BJ (cell line): Measurements from ENCODE around the gene RHEX. TPM values are rescaled to one million over a fixed set of nuclear protein-coding genes. Genes with fewer than 3 reads are reported as not detected.

Source experiments
- CTCF ChIA-PET: fragments of 350-600 bp; formaldehyde crosslinking; extraction: SDS; loops from one replicate; lab custom pipeline; 2021; ENCODE audit warnings: antibody characterized with exemption, inconsistent platforms; lab: Yijun Ruan, JAX
- POLR2A ChIA-PET: fragments of 300-600 bp; sonication (Branson Sonifier 250); formaldehyde crosslinking; extraction: SDS; loops from one replicate; lab custom pipeline; 2021; ENCODE audit warnings: antibody characterized with exemption; lab: Charles Lee
- DNase-seq: peaks from one replicate; pipeline ENCODE4 v3.0.0-alpha.2; 2011; ENCODE audit warnings: low read depth
- H3K27me3 ChIP-seq: 2 replicates; pipeline ENCODE4 v1.6.0; 2011; ENCODE audit warnings: low read length; ENCODE audit not compliant: control insufficient read depth, insufficient read depth
- H3K36me3 ChIP-seq: 2 replicates; pipeline ENCODE4 v1.5.1; 2011; ENCODE audit warnings: low read length; ENCODE audit not compliant: control insufficient read depth, insufficient read depth
- H3K4me3 ChIP-seq: 2 replicates; pipeline ENCODE4 v1.5.1; 2011; ENCODE audit warnings: low read depth, mild to moderate bottlenecking, control low read depth, low read length
- polyA plus RNA-seq: library from polyadenylated mRNA; depleted of rRNA; stranded (reverse); fragments of >200 nt; gene quantifications from 2 replicates; pipeline ENCODE4 v1.2.3, GENCODE V29; 2011
- TF ChIP-seq, protein P1 (sequence below): IDR thresholded peaks from 2 replicates; pipeline ENCODE4 v1.5.1; 2011; ENCODE audit warnings: low read depth, mild to moderate bottlenecking, control low read depth, inconsistent platforms, low read length, moderate library complexity; ENCODE audit not compliant: insufficient read depth

The RHEX gene
- polyA plus RNA-seq, 1 experiment = not detected

DNA sequence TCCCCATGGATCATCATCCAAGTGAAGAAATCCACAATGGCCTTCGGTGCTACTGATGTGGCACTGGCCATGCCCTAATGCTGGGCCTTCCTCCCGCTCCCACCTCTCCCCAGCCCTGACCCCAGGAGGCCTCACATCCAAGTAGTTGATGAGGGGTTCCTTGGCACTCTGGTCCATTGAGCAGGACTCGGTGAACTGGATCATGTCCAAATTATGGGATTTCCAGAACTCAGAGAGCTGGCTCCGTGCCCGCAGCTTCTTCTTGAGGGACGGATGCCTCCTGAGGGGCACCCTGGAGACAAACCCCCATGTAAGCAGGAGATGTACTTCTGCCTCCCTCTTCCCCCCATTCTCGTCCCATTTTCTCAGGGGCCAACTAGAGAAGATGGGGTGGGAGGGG, 30.2 kb upstream of the RHEX start:
- Histone ChIP-seq H3K27me3 (peaks cover 2% of the 10 kb centered on the region), H3K36me3 (no peaks in the 10 kb centered on the region), H3K4me3 (no peak overlapping the region)
- DNase-seq = no peak
- TF ChIP-seq, protein P1, sequence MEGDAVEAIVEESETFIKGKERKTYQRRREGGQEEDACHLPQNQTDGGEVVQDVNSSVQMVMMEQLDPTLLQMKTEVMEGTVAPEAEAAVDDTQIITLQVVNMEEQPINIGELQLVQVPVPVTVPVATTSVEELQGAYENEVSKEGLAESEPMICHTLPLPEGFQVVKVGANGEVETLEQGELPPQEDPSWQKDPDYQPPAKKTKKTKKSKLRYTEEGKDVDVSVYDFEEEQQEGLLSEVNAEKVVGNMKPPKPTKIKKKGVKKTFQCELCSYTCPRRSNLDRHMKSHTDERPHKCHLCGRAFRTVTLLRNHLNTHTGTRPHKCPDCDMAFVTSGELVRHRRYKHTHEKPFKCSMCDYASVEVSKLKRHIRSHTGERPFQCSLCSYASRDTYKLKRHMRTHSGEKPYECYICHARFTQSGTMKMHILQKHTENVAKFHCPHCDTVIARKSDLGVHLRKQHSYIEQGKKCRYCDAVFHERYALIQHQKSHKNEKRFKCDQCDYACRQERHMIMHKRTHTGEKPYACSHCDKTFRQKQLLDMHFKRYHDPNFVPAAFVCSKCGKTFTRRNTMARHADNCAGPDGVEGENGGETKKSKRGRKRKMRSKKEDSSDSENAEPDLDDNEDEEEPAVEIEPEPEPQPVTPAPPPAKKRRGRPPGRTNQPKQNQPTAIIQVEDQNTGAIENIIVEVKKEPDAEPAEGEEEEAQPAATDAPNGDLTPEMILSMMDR = no peak
- CTCF ChIA-PET = interaction anchor here (1.2 kb wide), 1 partner anchor 85 kb away, joined by 3 read pairs; no protein-coding TSS in a partner anchor
- POLR2A ChIA-PET = no interaction called here

DNA sequence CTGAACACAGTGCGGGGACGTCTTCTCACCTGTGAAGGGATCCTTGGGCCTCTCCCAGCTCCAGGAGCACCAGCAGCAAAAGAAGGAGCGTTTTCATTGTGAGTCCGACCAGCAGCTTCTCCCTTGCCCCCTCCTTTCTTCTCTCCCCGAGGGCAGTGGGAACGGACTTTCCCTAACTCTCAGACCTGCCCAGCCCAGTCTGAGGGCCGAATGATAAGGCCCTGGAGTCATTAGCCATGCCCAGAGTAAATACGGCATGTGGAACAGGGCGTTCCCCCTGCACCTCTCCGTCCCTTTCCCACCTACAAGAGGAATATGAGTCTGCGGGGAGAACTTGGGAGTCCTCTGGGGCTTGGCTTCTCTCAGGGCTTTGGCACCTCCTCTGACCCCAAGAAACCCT, 29.3 kb upstream of the RHEX start, which contains the start of gene CTSE:
Gene CTSE, minus strand, starts transcription at position 201 of the 400 bp plus-strand sequence. Its CDS starts 104 bp downstream, at position 97.
- DNase-seq = no peak
- Histone ChIP-seq H3K36me3 (no peaks in the 10 kb centered on the region), H3K27me3 (peaks cover 5% of the 10 kb centered on the region), H3K4me3 (no peak within 1 kb of the TSS)
- ChIA-PET POLR2A (no interaction called here), CTCF (no interaction called here)
- TF ChIP-seq, protein P1 = no peak

DNA sequence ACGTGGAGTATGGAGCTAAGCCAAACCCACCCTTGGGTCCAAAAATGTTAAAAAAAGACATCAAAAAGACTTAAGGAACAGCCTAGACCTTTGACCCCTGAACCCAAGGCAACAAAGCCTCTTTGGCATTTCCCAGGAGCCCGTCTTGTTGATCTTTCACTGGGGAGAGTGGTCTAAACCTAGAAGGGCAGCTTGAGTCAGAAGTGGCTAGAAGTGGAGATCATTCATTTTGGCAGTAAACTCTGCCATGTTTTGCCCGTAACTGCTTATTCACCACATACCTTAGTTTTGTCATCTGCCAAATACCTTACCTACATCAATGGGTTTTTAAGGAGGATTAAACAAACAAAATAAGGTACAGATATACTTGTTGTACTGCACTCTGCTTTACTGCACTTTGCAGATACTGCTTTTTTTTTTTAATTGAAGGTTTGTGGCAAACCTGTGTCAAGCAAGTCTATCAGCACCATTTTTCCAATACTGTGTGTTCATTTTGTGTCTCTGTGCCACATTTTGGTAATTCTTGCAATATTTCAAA, 27.6 kb upstream of the RHEX start:
- peaks cover 4% of the 10 kb centered on the region; the same call in 1 of the 2 replicates for H3K27me3 ChIP-seq
- ChIA-PET POLR2A (interaction anchor here (0.6 kb wide), 1 partner anchor 102 kb away, joined by 3 read pairs; no protein-coding TSS in a partner anchor), CTCF (no interaction called here)
- TF ChIP-seq, protein P1 = no peak
- H3K36me3 ChIP-seq = no peaks in the 10 kb centered on the region
- no peak overlapping the region for H3K4me3 ChIP-seq
- no peak for DNase-seq

DNA sequence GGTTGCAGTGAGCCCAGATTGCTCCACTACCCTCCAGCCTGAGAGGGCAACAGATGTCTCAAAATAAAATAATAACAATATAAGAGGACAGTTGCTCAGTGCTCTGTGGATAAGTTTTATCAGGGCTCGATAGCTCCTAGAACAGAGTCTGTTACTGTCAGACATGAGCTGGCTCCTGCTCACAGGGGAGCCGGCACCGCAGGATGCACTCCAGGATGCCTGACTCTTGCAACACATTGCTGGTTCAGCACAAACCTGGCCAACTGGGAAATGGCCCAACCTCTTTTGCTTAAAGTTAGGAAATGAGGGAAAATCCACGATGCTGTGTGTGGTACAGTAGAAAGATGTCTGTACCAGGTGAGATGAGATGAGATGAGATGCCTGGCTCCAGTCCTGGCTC, 23.5 kb upstream of the RHEX start:
- TF ChIP-seq, protein P1 = no peak
- Histone ChIP-seq H3K4me3 (no peak overlapping the region), H3K36me3 (no peaks in the 10 kb centered on the region), H3K27me3 (peaks cover 7% of the 10 kb centered on the region)
- ChIA-PET CTCF (interaction anchor here (0.6 to 4.5 kb wide), 14 partner anchors 8 to 78 kb away, joined by 3 to 26 read pairs (median 8); partner anchors contain the start of gene RAB7B), POLR2A (no interaction called here)
- no peak for DNase-seq

DNA sequence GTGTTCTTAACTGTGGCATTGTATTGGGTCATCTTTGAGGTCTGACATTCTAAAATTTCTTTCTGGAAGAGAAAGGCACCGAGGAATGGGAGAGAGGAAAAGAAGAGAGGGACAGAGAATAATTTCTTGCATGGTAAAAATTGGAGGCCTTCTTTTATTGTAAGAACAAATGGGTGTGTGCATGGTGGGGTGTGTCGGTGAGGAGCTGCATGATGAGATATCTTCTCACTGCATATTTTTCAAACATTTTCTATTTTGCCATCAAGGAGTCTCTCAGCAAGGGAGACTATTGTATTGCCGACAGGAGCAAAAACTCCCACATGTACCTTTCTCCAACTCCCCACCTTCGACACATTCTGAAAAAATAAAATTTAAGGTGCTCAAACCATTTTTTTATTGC, 22.8 kb upstream of the RHEX start:
- Histone ChIP-seq H3K4me3 (no peak overlapping the region), H3K27me3 (peaks cover 10% of the 10 kb centered on the region), H3K36me3 (no peaks in the 10 kb centered on the region)
- TF ChIP-seq, protein P1 = no peak
- no peak for DNase-seq
- ChIA-PET CTCF (interaction anchor here (0.9 to 4.5 kb wide), 20 partner anchors 8 to 98 kb away, joined by 3 to 26 read pairs (median 6); partner anchors contain the start of gene RAB7B), POLR2A (no interaction called here)
